ENCODE measurements around the gene RAB11FIP4.

DNA sequence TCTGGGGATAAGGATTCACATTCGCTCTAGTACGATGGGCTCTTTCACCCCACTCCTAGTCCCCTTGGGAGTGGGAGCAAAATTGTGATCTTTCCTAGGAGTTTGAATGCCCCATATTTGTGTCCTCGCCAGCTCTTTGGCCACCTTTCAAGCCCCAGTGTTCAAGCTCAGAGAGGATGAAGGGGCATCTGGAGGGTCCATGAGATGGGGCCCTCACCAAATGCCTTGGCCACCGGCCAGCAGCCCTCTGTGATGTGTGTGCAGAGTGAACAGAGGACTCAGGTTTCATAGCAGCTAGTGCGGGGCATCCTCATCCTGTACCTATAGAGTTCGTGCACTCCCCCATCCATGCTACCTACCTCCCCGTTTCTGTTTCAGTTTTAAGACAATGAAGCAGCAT lies 140.6 kb downstream of the RAB11FIP4 start:
- TF ChIP-seq, protein P1, sequence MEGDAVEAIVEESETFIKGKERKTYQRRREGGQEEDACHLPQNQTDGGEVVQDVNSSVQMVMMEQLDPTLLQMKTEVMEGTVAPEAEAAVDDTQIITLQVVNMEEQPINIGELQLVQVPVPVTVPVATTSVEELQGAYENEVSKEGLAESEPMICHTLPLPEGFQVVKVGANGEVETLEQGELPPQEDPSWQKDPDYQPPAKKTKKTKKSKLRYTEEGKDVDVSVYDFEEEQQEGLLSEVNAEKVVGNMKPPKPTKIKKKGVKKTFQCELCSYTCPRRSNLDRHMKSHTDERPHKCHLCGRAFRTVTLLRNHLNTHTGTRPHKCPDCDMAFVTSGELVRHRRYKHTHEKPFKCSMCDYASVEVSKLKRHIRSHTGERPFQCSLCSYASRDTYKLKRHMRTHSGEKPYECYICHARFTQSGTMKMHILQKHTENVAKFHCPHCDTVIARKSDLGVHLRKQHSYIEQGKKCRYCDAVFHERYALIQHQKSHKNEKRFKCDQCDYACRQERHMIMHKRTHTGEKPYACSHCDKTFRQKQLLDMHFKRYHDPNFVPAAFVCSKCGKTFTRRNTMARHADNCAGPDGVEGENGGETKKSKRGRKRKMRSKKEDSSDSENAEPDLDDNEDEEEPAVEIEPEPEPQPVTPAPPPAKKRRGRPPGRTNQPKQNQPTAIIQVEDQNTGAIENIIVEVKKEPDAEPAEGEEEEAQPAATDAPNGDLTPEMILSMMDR (IDR thresholded peaks at IDR 0.05; ENCODE audit: low read depth, low read length, poor library complexity, severe bottlenecking) = no peak
- TF ChIP-seq EZH2phosphoT487 (IDR thresholded peaks at IDR 0.05; ENCODE audit: borderline replicate concordance, low read length) = no peak
